Activated T-cell treated with anti-CD3 and anti-CD28 coated beads for 48 hours (primary cell): ENCODE measurements around the gene SSUH2.
"Not testable (repeated sequence)": the region's sequence is repeated elsewhere in the genome, so short reads cannot be mapped to it uniquely, and the experiment has no call there.

Experiments
- DNase-seq: peaks from one replicate; pipeline ENCODE4 v3.0.0-alpha.2; 2020; ENCODE audit warnings: low read depth

The SSUH2 gene

GRCh38 chr3:8644748-8645390 is at the start of gene SSUH2:
SSUH2 (minus strand) TSS chr3:8644798; CDS start chr3:8644758, 40 bp downstream.
- no peak for DNase-seq

- not testable (repeated sequence) for DNase-seq
These were observed 46.7 kb upstream of the SSUH2 start for GRCh38 chr3:8691295-8691694.

GRCh38 chr3:8684992-8685391 is 40.4 kb upstream of the SSUH2 start:
- DNase-seq, result not testable (repeated sequence)

GRCh38 chr3:8682850-8683574 is 38.4 kb upstream of the SSUH2 start:
- peak; percentile 15 for DNase-seq

- not testable (repeated sequence) for DNase-seq
These were observed 37.4 kb upstream of the SSUH2 start for GRCh38 chr3:8681881-8682538.

GRCh38 chr3:8681349-8681748 is 36.8 kb upstream of the SSUH2 start:
- no peak for DNase-seq

GRCh38 chr3:8679817-8680553 is 35.4 kb upstream of the SSUH2 start:
- not testable (repeated sequence) for DNase-seq

- DNase-seq, result no peak
These were observed 34.2 kb upstream of the SSUH2 start for GRCh38 chr3:8678751-8679150.

- DNase-seq, result not testable (repeated sequence)
These were observed 32.7 kb upstream of the SSUH2 start for GRCh38 chr3:8677258-8677657.

GRCh38 chr3:8675591-8675990 is 31.0 kb upstream of the SSUH2 start:
- not testable (repeated sequence) for DNase-seq

GRCh38 chr3:8673083-8673737 is 28.6 kb upstream of the SSUH2 start:
- DNase-seq, result no peak

- DNase-seq, result no peak
These were observed 24.4 kb upstream of the SSUH2 start for GRCh38 chr3:8669019-8669418.

- DNase-seq, result no peak
These were observed 23.6 kb upstream of the SSUH2 start for GRCh38 chr3:8668216-8668615.

- no peak for DNase-seq
These were observed 23.0 kb upstream of the SSUH2 start for GRCh38 chr3:8667463-8668091.

- no peak for DNase-seq
These were observed 20.9 kb upstream of the SSUH2 start for GRCh38 chr3:8665407-8665896.

- DNase-seq, result peak; percentile 26
These were observed 18.8 kb upstream of the SSUH2 start for GRCh38 chr3:8663177-8664061.

- no peak for DNase-seq
These were observed 18.0 kb upstream of the SSUH2 start for GRCh38 chr3:8662594-8662993.

- DNase-seq, result no peak
These were observed 15.8 kb upstream of the SSUH2 start for GRCh38 chr3:8660175-8661118.

GRCh38 chr3:8659242-8659641 is 14.6 kb upstream of the SSUH2 start:
- DNase-seq, result no peak
